GM19099 (cell line): Measurements from ENCODE around the gene MAGI2.

ENCODE experiments used
- POLR2A ChIP-seq: IDR thresholded peaks from 3 replicates; pipeline ENCODE4 v1.6.1; 2011; ENCODE audit warnings: low read depth; ENCODE audit not compliant: insufficient read length; ENCODE audit errors: extremely low read depth

The MAGI2 gene

DNA sequence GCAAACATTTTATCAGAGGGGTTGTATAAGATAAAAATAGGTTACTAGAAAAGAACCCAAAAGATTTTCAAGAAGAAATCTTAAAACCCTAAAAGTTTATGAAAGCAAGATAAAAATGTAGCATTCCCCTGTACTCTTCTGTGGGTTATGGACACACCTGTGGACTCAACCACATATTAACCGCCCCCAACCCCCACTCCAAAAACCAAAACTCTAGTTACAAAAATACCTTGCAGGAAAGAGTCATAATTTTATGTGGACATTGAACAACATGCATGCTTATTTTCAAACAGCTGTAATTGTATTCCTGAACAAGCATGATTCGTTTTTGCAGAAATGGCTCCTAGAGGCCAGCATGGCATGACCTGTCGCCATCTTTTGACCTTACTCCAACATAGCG is 1188.0 kb downstream of the MAGI2 start:
- TF ChIP-seq POLR2A: no peak

- TF ChIP-seq POLR2A: no peak
Measured at GRCh38 chr7:78265071-78265470, 1188.4 kb downstream of the MAGI2 start.

DNA sequence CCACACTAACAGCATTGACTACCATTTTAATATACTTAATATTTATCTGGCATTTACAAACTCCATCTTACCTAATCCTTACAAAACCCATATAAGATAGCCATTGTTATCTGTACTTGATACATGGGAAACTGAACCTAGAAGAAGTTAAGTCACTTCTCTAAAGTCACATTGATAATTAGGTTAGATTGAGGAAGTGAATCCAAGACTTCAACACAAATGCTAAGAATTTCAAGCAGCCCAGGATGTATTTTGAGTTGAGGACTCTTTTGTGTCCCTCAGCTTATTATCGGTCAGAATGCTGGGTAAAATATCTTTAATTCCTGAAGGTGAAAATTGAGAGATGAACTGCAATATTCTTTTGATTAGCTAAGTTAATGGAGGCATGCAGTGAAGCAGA is 1189.4 kb downstream of the MAGI2 start:
- no peak for TF ChIP-seq POLR2A

DNA sequence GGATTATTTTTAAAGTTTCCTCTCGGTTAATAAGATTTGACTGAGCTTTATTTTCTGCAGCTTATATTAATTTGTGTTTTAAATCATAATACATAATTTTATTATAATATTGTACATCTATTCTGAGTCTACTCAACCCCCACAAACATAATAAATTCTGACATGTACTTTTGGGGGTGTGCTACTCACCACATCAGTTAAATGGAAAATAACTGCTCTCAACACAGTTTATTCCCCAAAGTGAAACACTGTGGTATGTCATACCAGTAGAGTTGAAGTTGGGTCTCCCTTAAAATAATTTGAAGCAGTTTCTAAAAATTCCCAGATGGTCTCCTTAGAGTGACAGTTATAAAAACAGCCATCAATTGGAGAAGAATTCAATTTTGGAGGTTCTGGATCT is 1191.7 kb downstream of the MAGI2 start:
- TF ChIP-seq POLR2A: no peak

DNA sequence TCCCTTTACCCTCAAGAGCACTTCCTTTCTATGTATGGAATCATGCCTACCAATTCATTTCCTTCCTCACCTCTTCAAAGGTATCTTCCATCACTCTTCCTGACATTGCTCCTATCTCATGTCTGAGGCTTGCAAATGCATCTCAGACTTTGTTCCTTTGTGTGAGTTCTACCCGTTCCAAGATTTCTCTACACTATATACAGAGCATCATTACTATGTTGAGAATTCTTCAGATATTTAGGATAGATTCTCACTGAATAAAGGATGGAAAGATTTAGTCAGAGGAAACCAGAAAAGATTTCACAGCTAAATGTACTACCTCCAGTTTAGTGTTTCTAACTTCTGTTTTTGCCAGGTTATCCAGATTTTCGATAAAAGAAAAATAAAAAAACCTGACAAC is 1192.2 kb downstream of the MAGI2 start:
- no peak for TF ChIP-seq POLR2A

DNA sequence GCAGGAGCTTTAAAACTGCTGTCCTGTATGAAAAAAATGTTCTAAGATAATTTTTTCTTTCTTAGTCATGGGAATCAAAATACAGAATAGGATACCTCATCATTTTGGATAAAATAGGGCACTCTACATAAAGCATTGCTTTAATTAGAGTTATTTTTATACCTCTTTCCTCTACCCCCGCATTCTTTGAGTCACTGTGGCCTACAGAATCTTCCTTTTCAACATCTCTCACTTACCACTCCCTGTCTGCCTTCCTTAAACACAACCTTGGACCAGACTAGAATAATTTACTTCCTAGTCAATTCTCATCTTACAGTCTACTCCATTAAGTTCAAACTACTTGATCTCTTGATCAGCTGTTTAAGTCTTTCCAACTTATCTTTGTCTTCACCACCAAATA is 1192.6 kb downstream of the MAGI2 start:
- TF ChIP-seq POLR2A: no peak

DNA sequence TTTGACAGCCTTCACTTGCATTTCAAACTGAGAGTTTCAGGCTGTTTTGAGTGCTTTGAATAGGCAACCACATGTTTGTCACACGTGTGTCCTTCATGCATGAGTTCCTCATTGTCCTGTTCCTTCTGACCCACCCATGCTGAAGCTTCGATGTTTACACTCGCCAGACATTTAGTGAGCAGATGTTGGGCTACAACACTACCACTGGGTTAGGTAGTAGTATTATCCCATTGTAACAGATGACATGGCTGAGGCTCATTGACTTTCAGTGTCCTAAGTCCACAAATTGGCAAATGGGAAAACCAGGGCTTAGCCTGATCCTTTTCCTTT is 1198.8 kb downstream of the MAGI2 start:
- TF ChIP-seq POLR2A: no peak

GRCh38 chr7:78253850-78254725 is 1199.4 kb downstream of the MAGI2 start:
- no peak for TF ChIP-seq POLR2A

- no peak for TF ChIP-seq POLR2A
Measured at GRCh38 chr7:78248867-78249266, 1204.6 kb downstream of the MAGI2 start.

GRCh38 chr7:78247910-78248689 is 1205.4 kb downstream of the MAGI2 start:
- TF ChIP-seq POLR2A: no peak

DNA sequence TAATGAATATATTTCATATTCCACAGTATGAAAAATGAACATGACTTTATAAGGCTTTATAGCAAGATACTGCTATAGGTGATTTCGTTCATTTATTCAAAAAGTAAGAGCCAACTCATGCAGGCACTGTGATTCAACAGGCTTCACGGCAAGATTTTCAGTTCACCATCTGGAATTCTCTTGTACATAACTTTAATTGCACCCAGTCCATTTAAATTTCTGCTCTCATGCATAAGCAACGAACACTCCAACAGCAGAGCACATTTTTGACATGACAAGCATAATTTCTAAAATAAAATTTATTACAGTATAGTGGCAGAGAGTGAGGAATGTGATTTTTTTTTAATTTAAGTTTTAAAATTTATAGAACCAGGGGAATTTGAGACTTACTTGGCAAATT is 1218.8 kb downstream of the MAGI2 start:
- TF ChIP-seq POLR2A: no peak

DNA sequence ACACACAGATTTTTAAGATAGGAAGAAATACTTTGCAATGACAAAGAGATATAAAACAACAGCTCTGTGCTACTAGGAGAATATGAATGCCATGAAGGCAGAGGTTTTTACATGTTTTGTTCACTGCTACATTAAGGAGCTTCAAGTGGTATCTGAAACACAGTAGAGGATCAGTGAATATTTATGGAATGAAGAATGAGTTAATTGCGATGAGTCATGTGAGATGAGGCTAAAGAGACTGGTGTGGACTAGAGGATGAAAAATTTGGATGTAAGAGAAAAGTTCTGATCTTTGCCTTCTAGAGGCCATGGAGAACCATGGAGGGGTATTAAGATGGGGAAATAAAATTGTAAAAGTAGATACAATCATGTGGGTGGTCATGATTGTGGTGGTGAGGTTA is 1220.7 kb downstream of the MAGI2 start:
- TF ChIP-seq POLR2A: no peak

GRCh38 chr7:78226059-78226719 is 1227.3 kb downstream of the MAGI2 start:
- no peak for TF ChIP-seq POLR2A

- TF ChIP-seq POLR2A: no peak
Measured at GRCh38 chr7:78225534-78225933, 1227.9 kb downstream of the MAGI2 start.

DNA sequence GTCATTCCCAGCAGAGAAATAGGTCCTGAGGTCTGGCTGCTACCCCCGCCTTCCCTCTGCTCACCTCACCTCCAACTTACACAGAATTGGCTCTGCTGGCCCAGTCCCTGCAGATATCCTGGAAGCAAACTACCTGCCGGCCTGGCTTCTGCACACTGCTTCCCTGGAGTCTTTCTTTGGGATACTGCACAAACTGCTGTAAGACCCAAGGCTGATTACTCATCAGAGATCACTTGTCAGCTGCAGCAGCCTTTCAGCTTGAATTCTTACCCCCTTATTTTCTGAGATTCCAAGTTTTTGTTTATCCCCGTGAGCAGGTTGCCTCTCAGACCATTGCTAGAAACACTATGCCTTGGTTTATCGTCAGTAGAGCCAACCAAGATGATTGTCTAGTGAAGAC is 1228.5 kb downstream of the MAGI2 start:
- no peak for TF ChIP-seq POLR2A

DNA sequence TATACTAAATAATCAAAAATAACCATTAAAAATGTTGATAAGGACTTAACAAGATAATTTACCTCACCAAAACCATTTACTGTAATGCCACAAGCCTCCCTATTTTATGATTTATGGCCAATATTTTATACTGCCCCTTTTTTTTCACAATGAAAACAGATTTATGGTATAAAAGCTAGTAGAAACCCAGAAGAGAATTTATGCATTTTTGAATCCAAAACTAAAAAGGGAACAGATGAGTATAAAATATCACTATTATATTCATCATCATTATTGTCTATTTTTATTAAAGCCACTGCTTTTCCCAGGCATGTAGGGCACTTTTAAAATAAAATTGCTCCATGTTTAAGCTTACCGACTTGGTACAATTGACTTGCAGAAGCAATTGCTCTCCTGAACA is 1229.9 kb downstream of the MAGI2 start:
- no peak for TF ChIP-seq POLR2A
